Effector CD4-positive, alpha-beta T cell (primary cell): ENCODE data around the gene ACTMAP.

Source experiments
- DNase-seq: peaks from one replicate; pipeline ENCODE4 v3.0.0-alpha.2; 2020

ACTMAP gene

GRCh38 chr19:40692212-40692551, 58.1 kb downstream of the ACTMAP start:
- no peak for DNase-seq

- DNase-seq = no peak
Measured at GRCh38 chr19:40691421-40692211, 58.7 kb downstream of the ACTMAP start.
